Endothelial cell of umbilical vein (primary cell): ENCODE measurements around the gene MFSD2A. TPM values are rescaled to one million over a fixed set of nuclear protein-coding genes. Genes with fewer than 3 reads are reported as not detected.

Source experiments
- polyA plus RNA-seq, 4 experiments: library from polyadenylated mRNA; depleted of rRNA in 3 of 4; stranded (reverse) in 3 of 4; unstranded in 1 of 4; fragments of >200 nt; gene quantifications; 2 replicates each; pipeline versions ENCODE4 v1.2.1 to v1.2.3, GENCODE V29; 2011 to 2012; ENCODE audit warnings: missing spikeins in 1 of 4
- small RNA-seq: library from RNA; depleted of rRNA; stranded (forward); fragments of <200 nt; gene quantifications from one replicate; pipeline ENCODE3, GENCODE V24; 2012; ENCODE audit warnings: low replicate concordance, low read depth; ENCODE audit not compliant: insufficient read depth, insufficient read length
- total RNA-seq: library from RNA; stranded (reverse); gene quantifications from 2 replicates; pipeline ENCODE4 v1.2.3, GENCODE V29; 2021

Gene MFSD2A
- total and polyA plus RNA-seq, 2 donors (not counting 3 experiments of a cell fraction or from before 2014, with no cell fraction given) = 2.7 to 5.5 TPM

Small RNA genes within 50 kb of the gene (small RNA-seq; reads per million reads assigned to genes)
- gene RF00019 = not detected

Other genes starting within 250 kb of the MFSD2A start
- 42.6 and 44.4 TPM in 2 replicates for gene PPIE, start 216.3 kb upstream of the MFSD2A start, total RNA-seq
- 55.7 and 74.9 TPM in 2 replicates for gene PPIE, start 216.3 kb upstream of the MFSD2A start, polyA plus RNA-seq
- 0.48 and 0.60 TPM in 2 replicates for gene OXCT2, start 183.8 kb upstream of the MFSD2A start, total RNA-seq
- 0.84 and 1.0 TPM in 2 replicates for gene OXCT2, start 183.8 kb upstream of the MFSD2A start, polyA plus RNA-seq
- 0.07 TPM in 1 of 2 replicates, not detected in the other for gene BMP8B, start 166.3 kb upstream of the MFSD2A start, total RNA-seq
- 0.03 TPM in 1 of 2 replicates, not detected in the other for gene BMP8B, start 166.3 kb upstream of the MFSD2A start, polyA plus RNA-seq
- 13.4 and 19.9 TPM in 2 replicates for gene TRIT1, start 71.6 kb upstream of the MFSD2A start, total RNA-seq
- gene TRIT1, start 71.6 kb upstream of the MFSD2A start, polyA plus RNA-seq = 6.3 and 8.6 TPM in 2 replicates
- 1.4 and 2.1 TPM in 2 replicates for gene MYCL, start 53.2 kb upstream of the MFSD2A start, total RNA-seq
- 1.3 and 1.5 TPM in 2 replicates for gene MYCL, start 53.2 kb upstream of the MFSD2A start, polyA plus RNA-seq
- gene CAP1, start 85.6 kb downstream of the MFSD2A start, total RNA-seq = 415 and 427 TPM in 2 replicates
- 187 and 191 TPM in 2 replicates for gene CAP1, start 85.6 kb downstream of the MFSD2A start, polyA plus RNA-seq
- gene PPT1, start 142.1 kb downstream of the MFSD2A start, total RNA-seq = 121 and 131 TPM in 2 replicates
- gene PPT1, start 142.1 kb downstream of the MFSD2A start, polyA plus RNA-seq = 53.3 and 58.0 TPM in 2 replicates
- 9.0 and 9.4 TPM in 2 replicates for gene RLF, start 206.2 kb downstream of the MFSD2A start, total RNA-seq
- 1.6 and 2.7 TPM in 2 replicates for gene RLF, start 206.2 kb downstream of the MFSD2A start, polyA plus RNA-seq